Measurements from ENCODE around the gene C8A.

- TF ChIP-seq CTCF (IDR thresholded peaks at IDR 0.05), result no peak
- no peak for TF ChIP-seq POLR2A (IDR thresholded peaks at IDR 0.05)
These were observed 18.0 kb downstream of the C8A start for GRCh38 chr1:56872597-56872996.

All from lower leg skin (tissue), 3 donors.